Mammary epithelial cell (primary cell): ENCODE results near the gene C14orf132.

Source experiments
- EZH2 ChIP-seq: IDR thresholded peaks from 2 replicates; pipeline ENCODE4 v1.6.1; 2012; ENCODE audit warnings: low read length, inconsistent platforms, borderline replicate concordance
- TF ChIP-seq, protein P1 (sequence below), 2 donors: IDR thresholded peaks in 1 of 2; conservative IDR thresholded peaks in 1 of 2; 2 replicates each; pipeline ENCODE4 v1.5.1; 2011 to 2012; ENCODE audit warnings: inconsistent platforms in 2 of 2, low read length in 2 of 2, mild to moderate bottlenecking in 2 of 2, control low read depth in 1 of 2, low read depth in 1 of 2; ENCODE audit not compliant: insufficient read depth in 1 of 2; ENCODE audit errors: extremely low read depth in 1 of 2

DNA sequence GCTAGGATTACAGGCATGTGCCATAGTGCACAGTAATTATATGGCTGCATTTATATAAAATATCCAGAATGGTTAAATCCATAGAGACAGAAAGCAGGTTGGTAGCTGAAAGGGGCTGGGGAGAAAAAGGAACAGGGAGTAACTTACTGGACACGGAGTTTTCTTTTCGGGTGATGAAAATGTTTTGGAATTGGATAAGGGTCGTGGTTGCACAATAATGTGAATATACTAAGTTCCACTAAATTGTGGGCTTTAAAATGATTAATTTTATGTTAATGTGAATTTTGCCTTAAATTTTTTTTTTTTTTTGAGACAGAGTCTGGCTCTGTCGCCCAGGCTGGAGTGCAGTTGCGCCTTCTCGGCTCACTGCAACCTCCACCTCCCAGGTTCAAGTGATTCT lies 95.3 kb downstream of the C14orf132 start:
- TF ChIP-seq, protein P1, sequence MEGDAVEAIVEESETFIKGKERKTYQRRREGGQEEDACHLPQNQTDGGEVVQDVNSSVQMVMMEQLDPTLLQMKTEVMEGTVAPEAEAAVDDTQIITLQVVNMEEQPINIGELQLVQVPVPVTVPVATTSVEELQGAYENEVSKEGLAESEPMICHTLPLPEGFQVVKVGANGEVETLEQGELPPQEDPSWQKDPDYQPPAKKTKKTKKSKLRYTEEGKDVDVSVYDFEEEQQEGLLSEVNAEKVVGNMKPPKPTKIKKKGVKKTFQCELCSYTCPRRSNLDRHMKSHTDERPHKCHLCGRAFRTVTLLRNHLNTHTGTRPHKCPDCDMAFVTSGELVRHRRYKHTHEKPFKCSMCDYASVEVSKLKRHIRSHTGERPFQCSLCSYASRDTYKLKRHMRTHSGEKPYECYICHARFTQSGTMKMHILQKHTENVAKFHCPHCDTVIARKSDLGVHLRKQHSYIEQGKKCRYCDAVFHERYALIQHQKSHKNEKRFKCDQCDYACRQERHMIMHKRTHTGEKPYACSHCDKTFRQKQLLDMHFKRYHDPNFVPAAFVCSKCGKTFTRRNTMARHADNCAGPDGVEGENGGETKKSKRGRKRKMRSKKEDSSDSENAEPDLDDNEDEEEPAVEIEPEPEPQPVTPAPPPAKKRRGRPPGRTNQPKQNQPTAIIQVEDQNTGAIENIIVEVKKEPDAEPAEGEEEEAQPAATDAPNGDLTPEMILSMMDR (conservative IDR thresholded peaks at IDR 0.05 in 1 of 2, IDR thresholded peaks at IDR 0.05 in 1 of 2; ENCODE audit: extremely low read depth in 1 of 2, insufficient read depth in 1 of 2, low read depth in 1 of 2, low read length in 2 of 2) = no peak
- TF ChIP-seq EZH2 = no peak
